Natural killer cell (primary cell): Measurements from ENCODE around the gene TBC1D9. TPM values are rescaled to one million over a fixed set of nuclear protein-coding genes. Genes with fewer than 3 reads are reported as not detected.

ENCODE experiments used
- ATAC-seq, 3 donors: fragments of 150-1000 bp in 2 of 3; fragments of 200-7000 bp in 1 of 3; cut with Tn5 transposase; 1 replicate in 1 of 3; 2 replicates in 2 of 3; pipeline ENCODE4 v1.10.0; 2021; ENCODE audit warnings: mild to moderate bottlenecking in 2 of 3, moderate library complexity in 2 of 3
- DNase-seq, 2 donors: peaks; one replicate each; pipeline versions ENCODE4 v3.0.0 to v3.0.0-alpha.2; 2013 to 2021; ENCODE audit warnings: mixed read lengths in 1 of 2
- H3K27ac ChIP-seq: one replicate; pipeline ENCODE4 v1.5.1; 2013; ENCODE audit warnings: mild to moderate bottlenecking, low read length
- H3K27me3 ChIP-seq: one replicate; pipeline ENCODE4 v1.6.1; 2013; ENCODE audit warnings: low read length; ENCODE audit not compliant: control insufficient read depth, insufficient read depth
- H3K36me3 ChIP-seq: one replicate; pipeline ENCODE4 v1.6.1; 2013; ENCODE audit warnings: low read length; ENCODE audit not compliant: control insufficient read depth, insufficient read depth
- H3K4me1 ChIP-seq: one replicate; pipeline ENCODE4 v1.6.1; 2013; ENCODE audit warnings: low read length; ENCODE audit not compliant: control insufficient read depth, insufficient read depth
- H3K4me3 ChIP-seq: one replicate; pipeline ENCODE4 v1.5.1; 2013; ENCODE audit warnings: low read length
- H3K9me3 ChIP-seq: one replicate; pipeline ENCODE4 v1.6.1; 2013; ENCODE audit warnings: low read length; ENCODE audit not compliant: control insufficient read depth, insufficient read depth
- H3K27ac Mint-ChIP-seq, 2 donors: one replicate each; pipeline ENCODE4 v1.8.0; 2022; ENCODE audit warnings: mild to moderate bottlenecking in 2 of 2, mixed read lengths in 2 of 2, moderate library complexity in 1 of 2
- H3K27me3 Mint-ChIP-seq, 2 donors: one replicate each; pipeline ENCODE4 v1.8.0; 2022; ENCODE audit warnings: low read depth in 2 of 2, mixed read lengths in 2 of 2
- H3K36me3 Mint-ChIP-seq: one replicate; pipeline ENCODE4 v1.8.0; 2022; ENCODE audit warnings: mixed read lengths
- H3K4me1 Mint-ChIP-seq, 2 donors: one replicate each; pipeline ENCODE4 v1.8.0; 2022; ENCODE audit warnings: mixed read lengths in 2 of 2
- H3K4me3 Mint-ChIP-seq: one replicate; pipeline ENCODE4 v1.8.0; 2022; ENCODE audit warnings: mild to moderate bottlenecking, moderate library complexity, mixed read lengths
- H3K9me3 Mint-ChIP-seq, 2 donors: one replicate each; pipeline ENCODE4 v1.8.0; 2022; ENCODE audit warnings: mixed read lengths in 2 of 2
- WGBS: methylation state at CpG from one replicate; pipeline ENCODE4 v1.1.7; 2013; ENCODE audit warnings: missing lambda C conversion rate; ENCODE audit not compliant: insufficient coverage; 5-methylcytosine and 5-hydroxymethylcytosine counted together
- intact Hi-C: fragments of 100-400 bp; cut with micrococcal nuclease; formaldehyde crosslinking; loops from one replicate; pipeline ENCODE4 v1.14.2; 2022
- total RNA-seq, 4 donors: library from RNA; stranded (reverse); fragments of 120-200 nt in 1 of 4; gene quantifications; one replicate each; pipeline versions ENCODE4 v1.2.3 to v1.2.4, GENCODE V29; 2013 to 2022
- TF ChIP-seq, protein P1 (sequence below): fragments of 200-600 bp; IDR thresholded peaks from one replicate; pipeline ENCODE4 v1.8.0; 2022; ENCODE audit warnings: antibody characterized with exemption

Gene TBC1D9
- total RNA-seq, 3 donors from 2014 or later (not counting 1 experiment from before 2014, with no cell fraction given) = 1.3 to 3.3 (median 2.0) TPM

DNA sequence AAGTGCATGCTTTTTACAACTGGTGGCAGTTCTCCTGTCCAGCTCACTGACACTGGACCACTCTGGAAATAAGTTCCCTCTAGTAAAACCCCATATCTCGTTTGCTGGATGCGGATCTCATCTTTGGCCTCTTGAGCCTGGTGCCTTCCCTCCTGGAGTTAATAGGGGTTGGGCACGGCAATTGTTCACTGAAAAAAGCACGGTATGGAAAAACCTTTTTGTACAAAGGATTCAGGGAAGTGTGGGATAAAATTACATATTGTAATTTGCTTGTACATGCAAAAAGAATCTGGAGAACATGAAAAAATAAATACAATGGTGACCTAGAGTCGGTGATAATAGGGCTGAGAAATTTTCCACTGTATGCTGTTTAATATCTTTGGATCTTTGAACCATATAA is 30.6 kb downstream of the TBC1D9 start:
- Histone ChIP-seq H3K36me3 (no peaks in the 10 kb centered on the region), H3K4me1 (peaks cover 10% of the 10 kb centered on the region), H3K4me3 (no peak overlapping the region), H3K27me3 (no peaks in the 10 kb centered on the region), H3K27ac (no peak overlapping the region), H3K9me3 (no peaks in the 10 kb centered on the region)
- no peak overlapping the region for H3K27ac Mint-ChIP-seq
- H3K9me3 Mint-ChIP-seq = no peaks in the 10 kb centered on the region
- ATAC-seq (no peak), DNase-seq (no peak)
- peaks cover 0 to 2% of the 10 kb centered on the region in 2 donors for H3K27me3 Mint-ChIP-seq
- WGBS = 93% methylated on average over 4 of the region's 5 CpGs
- no peak overlapping the region for H3K4me3 Mint-ChIP-seq
- H3K36me3 Mint-ChIP-seq = no peaks in the 10 kb centered on the region
- TF ChIP-seq, protein P1, sequence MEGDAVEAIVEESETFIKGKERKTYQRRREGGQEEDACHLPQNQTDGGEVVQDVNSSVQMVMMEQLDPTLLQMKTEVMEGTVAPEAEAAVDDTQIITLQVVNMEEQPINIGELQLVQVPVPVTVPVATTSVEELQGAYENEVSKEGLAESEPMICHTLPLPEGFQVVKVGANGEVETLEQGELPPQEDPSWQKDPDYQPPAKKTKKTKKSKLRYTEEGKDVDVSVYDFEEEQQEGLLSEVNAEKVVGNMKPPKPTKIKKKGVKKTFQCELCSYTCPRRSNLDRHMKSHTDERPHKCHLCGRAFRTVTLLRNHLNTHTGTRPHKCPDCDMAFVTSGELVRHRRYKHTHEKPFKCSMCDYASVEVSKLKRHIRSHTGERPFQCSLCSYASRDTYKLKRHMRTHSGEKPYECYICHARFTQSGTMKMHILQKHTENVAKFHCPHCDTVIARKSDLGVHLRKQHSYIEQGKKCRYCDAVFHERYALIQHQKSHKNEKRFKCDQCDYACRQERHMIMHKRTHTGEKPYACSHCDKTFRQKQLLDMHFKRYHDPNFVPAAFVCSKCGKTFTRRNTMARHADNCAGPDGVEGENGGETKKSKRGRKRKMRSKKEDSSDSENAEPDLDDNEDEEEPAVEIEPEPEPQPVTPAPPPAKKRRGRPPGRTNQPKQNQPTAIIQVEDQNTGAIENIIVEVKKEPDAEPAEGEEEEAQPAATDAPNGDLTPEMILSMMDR = no peak
- intact Hi-C loops = no loop called here
- H3K4me1 Mint-ChIP-seq = peaks cover 14% of the 10 kb centered on the region in 2 donors

DNA sequence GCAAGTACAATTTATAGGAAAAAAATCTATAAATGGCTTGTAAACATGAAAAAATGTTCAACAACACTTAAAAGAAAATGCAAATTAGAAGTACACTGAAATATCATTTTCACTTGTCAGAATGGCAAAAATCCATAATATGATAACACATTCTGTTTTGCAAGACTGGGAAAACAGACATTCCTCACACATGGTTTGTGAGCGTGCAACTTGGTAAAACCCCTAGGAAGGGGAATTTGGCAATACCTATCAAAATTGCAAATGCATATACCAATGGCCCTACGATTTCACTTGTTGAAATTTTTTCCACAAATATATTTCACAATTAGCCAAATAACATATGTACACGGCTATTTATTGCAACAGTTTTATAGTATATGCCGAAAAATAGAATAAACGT is 31.4 kb downstream of the TBC1D9 start:
- Histone ChIP-seq H3K36me3 (no peaks in the 10 kb centered on the region), H3K9me3 (no peaks in the 10 kb centered on the region), H3K4me3 (no peak overlapping the region), H3K27ac (no peak overlapping the region), H3K4me1 (peaks cover 12% of the 10 kb centered on the region), H3K27me3 (no peaks in the 10 kb centered on the region)
- intact Hi-C loops = no loop called here
- TF ChIP-seq, protein P1 = no peak
- Mint-ChIP-seq H3K4me3 (no peak overlapping the region), H3K36me3 (no peaks in the 10 kb centered on the region), H3K4me1 (peaks cover 19 to 20% of the 10 kb centered on the region in 2 donors), H3K27ac (no peak overlapping the region), H3K9me3 (no peaks in the 10 kb centered on the region), H3K27me3 (peaks cover 0 to 2% of the 10 kb centered on the region in 2 donors)
- 96% methylated on average over 5 of the region's 5 CpGs for WGBS
- ATAC-seq = no peak
- DNase-seq = no peak

DNA sequence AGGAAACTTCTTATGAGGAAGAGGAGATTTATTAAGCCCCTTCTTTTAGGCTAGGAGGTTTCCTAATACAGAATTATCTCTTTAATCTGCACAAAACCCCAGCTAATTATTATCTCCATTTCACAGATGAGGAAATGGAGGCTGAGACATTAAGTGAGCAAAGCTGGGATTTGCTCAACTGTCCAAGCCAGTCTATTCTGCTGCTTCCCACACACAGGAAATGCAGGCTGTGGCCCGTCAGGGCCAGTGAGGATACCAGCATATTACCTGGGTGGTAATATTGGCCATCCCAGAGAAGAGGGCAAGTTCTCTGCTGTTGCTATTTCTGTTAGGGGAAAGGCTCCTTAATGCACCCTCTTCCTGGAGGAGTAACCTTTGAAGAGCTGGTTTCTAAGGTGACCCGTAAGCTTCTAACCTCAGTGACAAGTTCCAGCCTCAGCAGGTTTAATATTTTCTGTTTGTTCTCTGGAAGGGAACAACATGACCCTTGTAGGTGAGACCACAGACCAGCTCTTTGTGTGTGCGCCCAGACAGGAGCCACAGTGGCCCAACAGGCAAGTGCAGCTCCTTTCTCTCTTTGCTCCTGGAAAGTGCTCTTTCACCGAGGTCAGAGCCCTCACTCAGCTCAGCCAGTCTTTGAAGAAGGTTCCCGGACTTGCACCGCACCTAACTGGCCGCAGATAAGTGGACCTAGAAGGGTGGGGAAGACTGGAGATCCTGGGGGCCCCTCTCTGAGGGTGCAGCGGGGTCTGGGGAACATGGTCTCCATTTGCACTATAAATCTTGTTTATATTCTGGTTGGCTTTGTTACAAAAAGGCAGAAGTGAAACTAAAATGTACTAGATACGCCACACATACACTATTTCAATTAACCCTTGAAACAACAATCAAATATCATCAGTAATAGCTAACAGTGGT is 35.5 kb downstream of the TBC1D9 start:
- Mint-ChIP-seq H3K27ac (peak overlapping the region in 1 of 2 donors; percentile 45), H3K36me3 (no peaks in the 10 kb centered on the region), H3K27me3 (no peaks in the 10 kb centered on the region), H3K4me1 (peaks cover 20 to 21% of the 10 kb centered on the region in 2 donors), H3K9me3 (no peaks in the 10 kb centered on the region), H3K4me3 (peak overlapping the region; percentile 68)
- DNase-seq (no peak), ATAC-seq (peak in 2 of 3 donors; percentile 11 to 26)
- Histone ChIP-seq H3K9me3 (no peaks in the 10 kb centered on the region), H3K27me3 (no peaks in the 10 kb centered on the region), H3K36me3 (no peaks in the 10 kb centered on the region), H3K27ac (peak overlapping the region; percentile 61), H3K4me3 (peak overlapping the region; percentile 6), H3K4me1 (peaks cover 13% of the 10 kb centered on the region)
- 12% methylated on average over 9 of the region's 9 CpGs for WGBS
- intact Hi-C loops = no loop called here
- TF ChIP-seq, protein P1 = no peak
